GM19025 (cell line): ENCODE data around the gene HLA-DMA.

Experiments used
- ATAC-seq: cut with Tn5 transposase; IDR thresholded peaks from one replicate; pipeline ENCODE4 v1.9.1; 2021; ENCODE audit warnings: mild to moderate bottlenecking, low read depth, moderate library complexity; ENCODE audit not compliant: unreplicated experiment

Gene HLA-DMA

GRCh38 chr6:32935551-32936238, 17.2 kb downstream of the HLA-DMA start:
- ATAC-seq: no peak

- ATAC-seq: no peak
Measured at GRCh38 chr6:32933661-32934085, 19.2 kb downstream of the HLA-DMA start.

DNA sequence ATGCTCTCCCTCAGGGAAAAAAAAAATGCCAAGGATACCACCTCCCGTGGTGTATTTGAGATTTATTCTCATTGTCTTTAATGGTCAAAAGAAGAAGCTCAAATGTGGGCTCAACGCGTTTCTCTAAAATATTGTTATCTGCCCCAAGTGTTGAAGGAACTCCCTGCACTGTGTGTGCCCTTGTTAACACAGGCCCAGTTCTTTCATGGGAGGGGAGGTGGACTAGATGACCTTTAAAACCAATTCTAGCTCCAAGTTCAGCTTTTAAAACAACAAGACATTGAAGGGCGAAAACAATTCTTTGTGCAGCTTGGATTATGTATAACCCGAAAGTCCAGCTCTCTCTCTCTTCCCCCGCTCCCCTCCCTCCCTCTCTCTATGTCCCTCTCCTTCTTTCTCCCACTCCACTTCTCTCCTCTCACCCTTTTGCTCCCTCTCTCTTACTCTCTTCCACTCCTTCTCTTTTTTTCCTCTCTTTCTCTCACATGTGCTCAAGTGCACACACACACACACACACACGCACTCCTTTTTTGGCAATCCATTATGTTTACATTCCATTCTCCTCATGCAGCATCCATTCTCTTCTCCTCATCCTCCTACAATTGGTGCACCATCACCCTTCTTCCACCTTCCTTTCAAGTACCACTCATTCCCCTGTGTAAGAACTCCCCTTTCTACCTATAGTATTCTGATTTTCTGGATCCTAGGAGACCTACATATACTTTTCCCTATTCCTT, 20.6 kb downstream of the HLA-DMA start:
- ATAC-seq: no peak

DNA sequence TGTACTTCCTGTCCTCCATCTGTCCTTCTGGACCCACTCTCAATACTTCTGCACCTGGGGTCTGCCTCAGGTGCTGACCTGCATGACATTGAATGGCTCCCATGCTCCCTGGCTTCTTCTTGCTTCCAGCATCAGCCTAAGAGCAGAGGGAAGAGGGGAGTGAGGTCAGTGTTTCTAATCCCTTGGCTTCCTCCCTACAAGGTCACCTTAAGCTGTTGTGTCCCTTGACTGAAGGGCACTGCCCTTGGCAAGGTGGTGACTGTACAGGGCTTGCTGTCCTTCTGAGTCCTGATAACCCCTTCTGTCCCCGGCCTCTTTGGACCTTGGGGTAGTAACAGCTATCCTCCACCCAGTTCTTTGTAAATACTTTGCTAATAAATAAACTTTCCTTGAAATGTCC, 21.7 kb downstream of the HLA-DMA start:
- no peak for ATAC-seq

- no peak for ATAC-seq
Measured at GRCh38 chr6:32922083-32922482, 30.8 kb downstream of the HLA-DMA start.

DNA sequence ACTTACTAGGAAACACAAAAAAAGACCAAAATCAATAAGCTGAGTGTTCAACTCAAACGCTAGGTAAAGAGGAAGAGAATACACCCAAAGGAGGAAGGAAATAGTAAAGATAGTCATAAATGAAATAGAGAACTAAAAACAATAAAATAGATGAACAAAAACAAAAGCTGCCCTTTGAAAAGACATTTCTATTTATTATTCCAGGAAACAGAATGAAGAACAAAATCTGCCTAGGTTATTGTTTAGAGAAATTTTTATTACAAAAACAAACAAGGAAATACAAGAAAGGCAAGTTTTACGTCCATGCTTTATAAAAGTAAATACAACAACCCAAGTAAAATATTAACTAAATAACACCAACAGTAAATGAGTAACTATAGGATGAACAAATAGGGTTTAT, 32.2 kb downstream of the HLA-DMA start:
- ATAC-seq: no peak

- ATAC-seq: no peak
Measured at GRCh38 chr6:32912951-32913350, 39.9 kb downstream of the HLA-DMA start.

DNA sequence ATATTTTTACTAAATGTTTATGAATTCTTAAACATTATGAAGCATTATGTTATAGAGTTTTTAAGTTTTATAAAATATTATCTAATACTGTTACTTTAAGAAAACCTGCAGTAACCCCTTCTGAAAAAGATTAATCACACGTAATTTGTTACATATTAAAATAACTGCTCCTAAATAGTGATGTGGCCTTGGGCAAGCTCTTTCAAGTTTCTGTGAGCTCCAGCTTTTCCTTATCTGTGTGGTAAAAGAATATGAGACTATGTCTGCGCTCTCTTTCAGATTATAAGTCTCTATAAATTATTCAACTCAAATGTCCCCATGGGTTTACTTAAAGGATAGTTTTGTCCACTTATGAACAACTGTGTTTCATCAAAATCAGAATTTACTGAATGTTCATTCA, 44.0 kb downstream of the HLA-DMA start:
- ATAC-seq: no peak

DNA sequence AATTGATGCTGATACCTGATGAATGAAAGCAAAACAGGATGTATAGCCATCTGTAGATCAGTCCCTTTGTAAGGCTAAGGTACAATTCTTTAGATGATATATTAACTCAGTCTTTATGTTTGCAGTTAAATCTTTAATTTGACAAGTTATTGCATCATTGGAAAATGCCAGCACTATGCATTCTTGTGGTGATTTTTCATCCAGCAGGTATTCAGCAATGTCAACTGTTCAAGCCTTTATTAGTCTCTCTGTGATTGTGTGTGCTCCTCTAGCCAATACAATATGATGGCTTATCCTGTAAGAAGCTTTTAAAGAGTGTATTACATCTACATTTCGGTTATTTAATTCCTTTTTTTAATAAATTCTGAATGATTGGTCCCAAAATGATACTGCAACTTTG, 46.4 kb downstream of the HLA-DMA start:
- no peak for ATAC-seq

DNA sequence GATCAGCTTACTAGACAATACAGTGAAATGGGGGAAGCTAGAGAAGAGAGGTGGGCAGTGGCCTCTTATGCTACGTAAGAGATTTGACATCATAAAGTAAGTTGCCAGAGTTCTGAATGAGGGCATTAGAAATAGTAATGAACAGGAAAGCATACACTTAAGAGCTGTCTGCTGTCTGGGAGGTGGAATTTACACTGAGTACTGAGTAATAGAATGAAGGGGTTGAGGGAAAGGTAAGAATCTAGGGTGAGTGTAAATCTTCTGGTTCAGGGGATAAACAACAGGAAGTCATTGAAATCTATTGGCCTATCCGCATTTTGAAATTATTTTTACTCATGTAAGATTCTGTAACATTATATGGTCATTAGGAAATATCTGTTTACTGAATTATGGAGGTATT, 47.8 kb downstream of the HLA-DMA start:
- no peak for ATAC-seq

GRCh38 chr6:32903952-32904351, 48.9 kb downstream of the HLA-DMA start:
- no peak for ATAC-seq
